GM23248 (cell line): ENCODE measurements around the gene NFATC2.

ENCODE experiments used
- EZH2 ChIP-seq: fragments of 200-600 bp; sonication (generic); IDR thresholded peaks from 2 replicates; pipeline ENCODE4 v1.6.1; 2018; ENCODE audit warnings: antibody characterized with exemption, mild to moderate bottlenecking; ENCODE audit not compliant: insufficient read depth, poor library complexity, severe bottlenecking
- EZH2phosphoT487 ChIP-seq: fragments of 200-600 bp; sonication (generic); IDR thresholded peaks from 2 replicates; pipeline ENCODE4 v1.6.1; 2018; ENCODE audit warnings: antibody characterized with exemption, moderate library complexity, mild to moderate bottlenecking, low read depth; ENCODE audit not compliant: insufficient read depth

DNA sequence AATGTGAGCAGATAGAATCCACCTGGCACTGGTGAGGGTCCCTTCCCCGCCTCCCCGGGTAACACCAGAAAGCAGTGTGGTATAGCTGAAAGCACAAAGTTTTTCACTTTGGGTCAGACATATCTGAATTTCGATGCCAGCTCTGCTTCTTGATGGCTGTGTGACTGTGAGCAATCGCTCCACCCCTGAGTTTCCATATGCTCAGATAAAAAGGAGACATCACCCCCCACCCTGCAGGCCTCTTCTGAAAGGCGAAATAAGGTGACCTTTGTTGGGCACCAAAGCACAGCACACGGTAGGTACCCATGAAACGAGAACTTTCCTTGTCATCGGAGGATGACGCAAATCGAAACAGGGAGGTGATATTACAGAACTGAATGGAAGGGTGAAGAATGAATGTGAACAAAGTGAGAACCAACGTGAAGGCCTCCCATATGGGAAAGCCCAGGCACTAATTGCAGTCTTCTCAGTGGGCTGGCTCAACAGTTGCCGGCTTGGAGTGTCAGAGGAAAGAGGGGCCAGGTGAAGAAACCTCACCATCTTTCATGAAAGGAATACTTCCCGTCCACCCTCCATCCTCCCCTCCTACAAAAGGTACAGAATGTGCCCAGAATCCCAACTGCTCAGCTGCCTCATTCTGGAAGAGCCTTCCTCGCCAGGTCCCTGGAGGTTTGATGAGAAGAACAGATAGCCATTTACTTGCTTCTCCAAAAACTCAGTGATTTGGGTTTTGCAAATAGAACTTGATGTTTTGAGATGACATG is 61.8 kb downstream of the NFATC2 start:
- TF ChIP-seq EZH2: no peak
- TF ChIP-seq EZH2phosphoT487: no peak
